Gastrocnemius medialis (tissue), 4 donors: ENCODE data around the gene TLE1. TPM values are rescaled to one million over a fixed set of nuclear protein-coding genes. Genes with fewer than 3 reads are reported as not detected.

ENCODE experiments used
- ATAC-seq, 2 donors: fragments of 150-250 bp; one replicate each; pipeline ENCODE4 v1.9.1; 2016
- DNase-seq, 2 donors: peaks; one replicate each; pipeline ENCODE4 v3.0.0-alpha.2; 2019
- H3K27ac ChIP-seq, 4 donors: fragments of 200-600 bp; sonication (generic); 1 replicate in 1 of 4; 2 replicates in 3 of 4; pipeline ENCODE4 v1.5.1; 2016 to 2018; ENCODE audit warnings: mild to moderate bottlenecking in 2 of 4, moderate library complexity in 1 of 4
- H3K27me3 ChIP-seq, 3 donors: fragments of 200-600 bp; sonication (generic) in 2 of 3; 1 replicate in 1 of 3; 2 replicates in 2 of 3; pipeline versions ENCODE4 v1.5.1 to v1.6.0; 2016 to 2019; ENCODE audit warnings: mild to moderate bottlenecking in 1 of 3, moderate library complexity in 1 of 3
- H3K36me3 ChIP-seq, 2 donors: fragments of 200-600 bp; sonication (generic) in 1 of 2; one replicate each; pipeline ENCODE4 v1.5.1; 2017 to 2018
- H3K4me1 ChIP-seq, 2 donors: fragments of 200-600 bp; sonication (generic) in 1 of 2; one replicate each; pipeline ENCODE4 v1.5.1; 2016 to 2017; ENCODE audit warnings: mild to moderate bottlenecking in 2 of 2
- H3K4me3 ChIP-seq, 4 donors: fragments of 200-600 bp; sonication (generic) in 3 of 4; 1 replicate in 1 of 4; 2 replicates in 3 of 4; pipeline ENCODE4 v1.5.1; 2016 to 2019; ENCODE audit warnings: mild to moderate bottlenecking in 2 of 4
- H3K9me3 ChIP-seq, 3 donors: fragments of 200-600 bp; sonication (generic) in 2 of 3; 1 replicate in 1 of 3; 2 replicates in 2 of 3; pipeline ENCODE4 v1.5.1; 2016 to 2019
- CTCF ChIP-seq, 5 experiments: fragments of 450-650 bp in 3 of 5; fragments of 200-600 bp in 2 of 5; sonication (generic) in 2 of 5; IDR thresholded peaks in 4 of 5; conservative IDR thresholded peaks in 1 of 5; 1 replicate in 4 of 5; 2 replicates in 1 of 5; pipeline ENCODE4 v1.5.1; 2016 to 2019; ENCODE audit warnings: antibody characterized with exemption in 5 of 5, mild to moderate bottlenecking in 3 of 5, moderate library complexity in 3 of 5
- POLR2A ChIP-seq, 2 donors: fragments of 450-650 bp; IDR thresholded peaks; one replicate each; pipeline ENCODE4 v1.6.1; 2017; ENCODE audit warnings: antibody characterized with exemption in 2 of 2, mild to moderate bottlenecking in 2 of 2, moderate library complexity in 2 of 2
- in situ Hi-C, 4 donors: fragments of 200-750 bp; cut with MboI; loops; one replicate each; pipeline versions ENCODE4 v1.15.0 to v1.8.0; 2017; ENCODE audit warnings: low sequenced_read_pairs in 4 of 4
- intact Hi-C: fragments of 100-400 bp; cut with DNase I; formaldehyde crosslinking; loops from one replicate; pipeline ENCODE4 v1.15.1; 2023; ENCODE audit warnings: low total_unique reads
- total RNA-seq, 4 donors: library from RNA; depleted of rRNA; stranded (reverse); fragments of >200 nt; gene quantifications; one replicate each; pipeline versions ENCODE4 v1.1.0 to v1.2.3, GENCODE V29; 2016

Gene TLE1
- total RNA-seq, 4 donors from 2014 or later, result 32.0 to 159 (median 55.4) TPM

GRCh38 chr9:81565609-81566008, 123.7 kb downstream of the TLE1 start:
- Histone ChIP-seq H3K36me3 (no peaks in the 10 kb centered on the region), H3K27ac (peak overlapping the region in 3 of 4 donors; percentile 6 to 73 (median 65)), H3K4me3 (no peak overlapping the region), H3K27me3 (no peaks in the 10 kb centered on the region), H3K9me3 (no peaks in the 10 kb centered on the region), H3K4me1 (peaks cover 16 to 25% of the 10 kb centered on the region in 2 donors)
- ATAC-seq, result no peak
- intact Hi-C loops, result no loop called here
- in situ Hi-C loops, result no loop called here
- no peak for DNase-seq
- TF ChIP-seq POLR2A (IDR thresholded peaks at IDR 0.05) (no peak), CTCF (IDR thresholded peaks at IDR 0.05 in 4 of 5, conservative IDR thresholded peaks at IDR 0.05 in 1 of 5) (no peak)

GRCh38 chr9:81565144-81565543, 124.2 kb downstream of the TLE1 start:
- H3K27me3 ChIP-seq, result no peaks in the 10 kb centered on the region
- peak overlapping the region; percentile 65 to 78 (median 70) for H3K27ac ChIP-seq
- intact Hi-C loops, result no loop called here
- ATAC-seq (peak; percentile 37 to 38), DNase-seq (no peak)
- H3K4me3 ChIP-seq, result no peak overlapping the region
- TF ChIP-seq CTCF (IDR thresholded peaks at IDR 0.05 in 4 of 5, conservative IDR thresholded peaks at IDR 0.05 in 1 of 5), result no peak
- no peak for TF ChIP-seq POLR2A (IDR thresholded peaks at IDR 0.05)
- H3K36me3 ChIP-seq, result no peaks in the 10 kb centered on the region
- peaks cover 16 to 25% of the 10 kb centered on the region in 2 donors for H3K4me1 ChIP-seq
- no peaks in the 10 kb centered on the region for H3K9me3 ChIP-seq
- in situ Hi-C loops, result no loop called here

GRCh38 chr9:81564632-81565031, 124.7 kb downstream of the TLE1 start:
- Histone ChIP-seq H3K4me3 (no peak overlapping the region), H3K4me1 (peaks cover 16 to 25% of the 10 kb centered on the region in 2 donors), H3K9me3 (no peaks in the 10 kb centered on the region), H3K36me3 (no peaks in the 10 kb centered on the region), H3K27me3 (no peaks in the 10 kb centered on the region), H3K27ac (peak overlapping the region; percentile 65 to 78 (median 70))
- DNase-seq, result peak; percentile 77 to 86
- in situ Hi-C loops, result no loop called here
- intact Hi-C loops, result no loop called here
- peak; percentile 82 to 85 for ATAC-seq
- peak in 1 of 2 donors; percentile 32 for TF ChIP-seq POLR2A (IDR thresholded peaks at IDR 0.05)
- TF ChIP-seq CTCF (IDR thresholded peaks at IDR 0.05 in 4 of 5, conservative IDR thresholded peaks at IDR 0.05 in 1 of 5), result no peak

GRCh38 chr9:81563739-81564138, 125.6 kb downstream of the TLE1 start:
- Histone ChIP-seq H3K27ac (peak overlapping the region; percentile 65 to 78 (median 70)), H3K36me3 (no peaks in the 10 kb centered on the region), H3K4me3 (no peak overlapping the region), H3K4me1 (peaks cover 17 to 25% of the 10 kb centered on the region in 2 donors), H3K27me3 (no peaks in the 10 kb centered on the region), H3K9me3 (no peaks in the 10 kb centered on the region)
- in situ Hi-C loops (no loop called here), intact Hi-C loops (loop anchor here (1.0 to 2.0 kb wide), 2 partner anchors 23 to 125 kb away; partner anchors contain the start of gene TLE1)
- TF ChIP-seq POLR2A (IDR thresholded peaks at IDR 0.05), result no peak
- DNase-seq (no peak), ATAC-seq (no peak)

- no peak for DNase-seq
- ATAC-seq, result no peak
- Histone ChIP-seq H3K36me3 (no peaks in the 10 kb centered on the region), H3K9me3 (no peaks in the 10 kb centered on the region), H3K4me1 (peaks cover 19 to 30% of the 10 kb centered on the region in 2 donors), H3K27me3 (no peaks in the 10 kb centered on the region), H3K27ac (peak overlapping the region; percentile 35 to 78 (median 69)), H3K4me3 (no peak overlapping the region)
- intact Hi-C loops (loop anchor here (1.0 to 2.0 kb wide), 2 partner anchors 23 to 126 kb away; partner anchors contain the start of gene TLE1), in situ Hi-C loops (no loop called here)
- TF ChIP-seq CTCF (IDR thresholded peaks at IDR 0.05 in 4 of 5, conservative IDR thresholded peaks at IDR 0.05 in 1 of 5), result no peak
- TF ChIP-seq POLR2A (IDR thresholded peaks at IDR 0.05), result no peak
Observed at GRCh38 chr9:81563020-81563407, 126.3 kb downstream of the TLE1 start.
